Gastrocnemius medialis (tissue), 4 donors: ENCODE results near the gene VPS16. TPM values are rescaled to one million over a fixed set of nuclear protein-coding genes. Genes with fewer than 3 reads are reported as not detected.
"Not testable (repeated sequence)": the region's sequence is repeated elsewhere in the genome, so short reads cannot be mapped to it uniquely, and the experiment has no call there.

Experiments used
- ATAC-seq, 2 donors: fragments of 150-250 bp; one replicate each; pipeline ENCODE4 v1.9.1; 2016
- DNase-seq, 2 donors: peaks; one replicate each; pipeline ENCODE4 v3.0.0-alpha.2; 2019
- H3K27ac ChIP-seq, 4 donors: fragments of 200-600 bp; sonication (generic); 1 replicate in 1 of 4; 2 replicates in 3 of 4; pipeline ENCODE4 v1.5.1; 2016 to 2018; ENCODE audit warnings: mild to moderate bottlenecking in 2 of 4, moderate library complexity in 1 of 4
- H3K27me3 ChIP-seq, 3 donors: fragments of 200-600 bp; sonication (generic) in 2 of 3; 1 replicate in 1 of 3; 2 replicates in 2 of 3; pipeline versions ENCODE4 v1.5.1 to v1.6.0; 2016 to 2019; ENCODE audit warnings: mild to moderate bottlenecking in 1 of 3, moderate library complexity in 1 of 3
- H3K36me3 ChIP-seq, 2 donors: fragments of 200-600 bp; sonication (generic) in 1 of 2; one replicate each; pipeline ENCODE4 v1.5.1; 2017 to 2018
- H3K4me1 ChIP-seq, 2 donors: fragments of 200-600 bp; sonication (generic) in 1 of 2; one replicate each; pipeline ENCODE4 v1.5.1; 2016 to 2017; ENCODE audit warnings: mild to moderate bottlenecking in 2 of 2
- H3K4me3 ChIP-seq, 4 donors: fragments of 200-600 bp; sonication (generic) in 3 of 4; 1 replicate in 1 of 4; 2 replicates in 3 of 4; pipeline ENCODE4 v1.5.1; 2016 to 2019; ENCODE audit warnings: mild to moderate bottlenecking in 2 of 4
- H3K9me3 ChIP-seq, 3 donors: fragments of 200-600 bp; sonication (generic) in 2 of 3; 1 replicate in 1 of 3; 2 replicates in 2 of 3; pipeline ENCODE4 v1.5.1; 2016 to 2019
- CTCF ChIP-seq, 5 experiments: fragments of 450-650 bp in 3 of 5; fragments of 200-600 bp in 2 of 5; sonication (generic) in 2 of 5; IDR thresholded peaks in 4 of 5; conservative IDR thresholded peaks in 1 of 5; 1 replicate in 4 of 5; 2 replicates in 1 of 5; pipeline ENCODE4 v1.5.1; 2016 to 2019; ENCODE audit warnings: antibody characterized with exemption in 5 of 5, mild to moderate bottlenecking in 3 of 5, moderate library complexity in 3 of 5
- POLR2A ChIP-seq, 2 donors: fragments of 450-650 bp; IDR thresholded peaks; one replicate each; pipeline ENCODE4 v1.6.1; 2017; ENCODE audit warnings: antibody characterized with exemption in 2 of 2, mild to moderate bottlenecking in 2 of 2, moderate library complexity in 2 of 2
- in situ Hi-C, 4 donors: fragments of 200-750 bp; cut with MboI; loops; one replicate each; pipeline versions ENCODE4 v1.15.0 to v1.8.0; 2017; ENCODE audit warnings: low sequenced_read_pairs in 4 of 4
- intact Hi-C: fragments of 100-400 bp; cut with DNase I; formaldehyde crosslinking; loops from one replicate; pipeline ENCODE4 v1.15.1; 2023; ENCODE audit warnings: low total_unique reads
- total RNA-seq, 4 donors: library from RNA; depleted of rRNA; stranded (reverse); fragments of >200 nt; gene quantifications; one replicate each; pipeline versions ENCODE4 v1.1.0 to v1.2.3, GENCODE V29; 2016

Gene VPS16
- total RNA-seq, 4 donors from 2014 or later = 17.3 to 26.4 (median 21.6) TPM

- in situ Hi-C loops = no loop called here
- no peaks in the 10 kb centered on the region for H3K36me3 ChIP-seq
- H3K27ac ChIP-seq = peak overlapping the region; percentile 27 to 64 (median 36)
- H3K4me1 ChIP-seq = peaks cover 36 to 48% of the 10 kb centered on the region in 2 donors
- intact Hi-C loops = no loop called here
- no peaks in the 10 kb centered on the region for H3K9me3 ChIP-seq
- no peaks in the 10 kb centered on the region for H3K27me3 ChIP-seq
- DNase-seq (no peak), ATAC-seq (peak; percentile 47 to 68)
- H3K4me3 ChIP-seq = no peak overlapping the region
- TF ChIP-seq CTCF (IDR thresholded peaks at IDR 0.05 in 4 of 5, conservative IDR thresholded peaks at IDR 0.05 in 1 of 5) (no peak), POLR2A (IDR thresholded peaks at IDR 0.05) (no peak)
These were observed 50.2 kb downstream of the VPS16 start for GRCh38 chr20:2890742-2891141.

GRCh38 chr20:2891343-2891742 lies 50.8 kb downstream of the VPS16 start:
- intact Hi-C loops (no loop called here), in situ Hi-C loops (no loop called here)
- Histone ChIP-seq H3K4me3 (no peak overlapping the region), H3K27ac (peak overlapping the region; percentile 27 to 64 (median 36)), H3K27me3 (no peaks in the 10 kb centered on the region), H3K4me1 (peaks cover 36 to 48% of the 10 kb centered on the region in 2 donors), H3K36me3 (no peaks in the 10 kb centered on the region), H3K9me3 (no peaks in the 10 kb centered on the region)
- TF ChIP-seq CTCF (IDR thresholded peaks at IDR 0.05 in 4 of 5, conservative IDR thresholded peaks at IDR 0.05 in 1 of 5) = no peak
- TF ChIP-seq POLR2A (IDR thresholded peaks at IDR 0.05) = no peak
- ATAC-seq = no peak
- no peak for DNase-seq

GRCh38 chr20:2892376-2892775 lies 51.8 kb downstream of the VPS16 start:
- intact Hi-C loops (no loop called here), in situ Hi-C loops (no loop called here)
- Histone ChIP-seq H3K9me3 (no peaks in the 10 kb centered on the region), H3K27me3 (no peaks in the 10 kb centered on the region), H3K4me1 (peaks cover 36 to 45% of the 10 kb centered on the region in 2 donors), H3K36me3 (no peaks in the 10 kb centered on the region), H3K4me3 (no peak overlapping the region), H3K27ac (peak overlapping the region in 2 of 4 donors; percentile 7 to 31)
- ATAC-seq (peak; percentile 63 to 75), DNase-seq (no peak)
- no peak for TF ChIP-seq POLR2A (IDR thresholded peaks at IDR 0.05)
- TF ChIP-seq CTCF (IDR thresholded peaks at IDR 0.05 in 4 of 5, conservative IDR thresholded peaks at IDR 0.05 in 1 of 5) = no peak

- ATAC-seq (no peak), DNase-seq (no peak)
- no peak overlapping the region for H3K4me3 ChIP-seq
- intact Hi-C loops (no loop called here), in situ Hi-C loops (no loop called here)
- TF ChIP-seq CTCF (IDR thresholded peaks at IDR 0.05 in 4 of 5, conservative IDR thresholded peaks at IDR 0.05 in 1 of 5) = no peak
- no peak for TF ChIP-seq POLR2A (IDR thresholded peaks at IDR 0.05)
- no peaks in the 10 kb centered on the region for H3K27me3 ChIP-seq
- H3K27ac ChIP-seq = no peak overlapping the region
- no peaks in the 10 kb centered on the region for H3K36me3 ChIP-seq
- H3K9me3 ChIP-seq = no peaks in the 10 kb centered on the region
- H3K4me1 ChIP-seq = peaks cover 36 to 45% of the 10 kb centered on the region in 2 donors
These were observed 53.7 kb downstream of the VPS16 start for GRCh38 chr20:2894221-2894620.

- H3K9me3 ChIP-seq, H3K4me3 ChIP-seq, DNase-seq, H3K27ac ChIP-seq, H3K36me3 ChIP-seq, in situ Hi-C loops, ATAC-seq, intact Hi-C loops, H3K27me3 ChIP-seq: not testable (repeated sequence)
- peaks cover 35 to 39% of the 10 kb centered on the region in 2 donors for H3K4me1 ChIP-seq
These were observed 54.6 kb downstream of the VPS16 start for GRCh38 chr20:2895154-2895553.
